ENCODE measurements around the gene PTPN18. TPM values are rescaled to one million over a fixed set of nuclear protein-coding genes. Genes with fewer than 3 reads are reported as not detected.
"Not testable (repeated sequence)": the region's sequence is repeated elsewhere in the genome, so short reads cannot be mapped to it uniquely, and the experiment has no call there.

PTPN18 gene
- total RNA-seq, 1 donor from 2014 or later, result 10.4 TPM

- H3K4me3 ChIP-seq (ENCODE audit: insufficient read depth, low read depth, low read length); H3K27me3 ChIP-seq (ENCODE audit: insufficient read depth, low read length); H3K36me3 Mint-ChIP-seq (ENCODE audit: low read depth, unreplicated experiment); H3K27ac ChIP-seq (ENCODE audit: low read depth, low read length); H3K4me3 Mint-ChIP-seq (ENCODE audit: unreplicated experiment); H3K4me2 ChIP-seq (ENCODE audit: low read length); H2AFZ ChIP-seq (ENCODE audit: low read depth, low read length); H3K9me3 ChIP-seq (ENCODE audit: insufficient read depth, low read depth, low read length); H4K20me1 ChIP-seq (ENCODE audit: insufficient read depth, low read length); H3K4me1 Mint-ChIP-seq (ENCODE audit: low read depth, unreplicated experiment); H3K79me2 ChIP-seq (ENCODE audit: insufficient read depth, low read length); DNase-seq (ENCODE audit: low read depth); H3K4me1 ChIP-seq (ENCODE audit: insufficient read depth, low read length); H3K27me3 Mint-ChIP-seq (ENCODE audit: low read depth, unreplicated experiment); FAIRE-seq; H3K27ac Mint-ChIP-seq (ENCODE audit: unreplicated experiment); H3K9ac ChIP-seq (ENCODE audit: low read length); H3K36me3 ChIP-seq (ENCODE audit: insufficient read depth, low read length); H3K9me3 Mint-ChIP-seq (ENCODE audit: unreplicated experiment): not testable (repeated sequence)
These were observed 60.8 kb downstream of the PTPN18 start for GRCh38 chr2:130416693-130417092.

DNA sequence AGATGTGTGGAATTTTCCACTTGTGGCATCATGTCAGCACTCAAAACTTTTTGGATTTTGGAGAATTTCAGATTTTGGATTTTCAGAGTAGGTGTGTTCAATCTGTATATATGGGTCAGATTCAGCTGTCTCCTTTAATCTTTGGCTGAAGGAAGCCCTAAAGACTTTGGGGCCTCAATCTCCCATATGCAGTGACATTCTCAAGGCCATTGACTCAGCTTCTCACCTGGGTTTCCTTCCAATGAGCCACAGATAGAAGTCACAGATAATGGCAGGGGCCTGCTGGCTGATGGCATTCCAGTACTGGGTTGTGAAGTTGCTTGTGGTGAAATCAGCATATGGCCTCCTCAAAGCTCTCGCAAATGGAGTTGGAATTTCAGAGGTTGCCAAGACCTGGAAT lies 63.0 kb downstream of the PTPN18 start:
- H3K4me3 Mint-ChIP-seq (ENCODE audit: unreplicated experiment); H4K20me1 ChIP-seq (ENCODE audit: insufficient read depth, low read length); H3K4me1 ChIP-seq (ENCODE audit: insufficient read depth, low read length); H3K4me3 ChIP-seq (ENCODE audit: insufficient read depth, low read depth, low read length); H3K27ac Mint-ChIP-seq (ENCODE audit: unreplicated experiment); H3K36me3 ChIP-seq (ENCODE audit: insufficient read depth, low read length); H3K4me2 ChIP-seq (ENCODE audit: low read length); DNase-seq (ENCODE audit: low read depth); H3K79me2 ChIP-seq (ENCODE audit: insufficient read depth, low read length); H3K27ac ChIP-seq (ENCODE audit: low read depth, low read length); H3K9me3 Mint-ChIP-seq (ENCODE audit: unreplicated experiment); H3K4me1 Mint-ChIP-seq (ENCODE audit: low read depth, unreplicated experiment); FAIRE-seq; H2AFZ ChIP-seq (ENCODE audit: low read depth, low read length); H3K36me3 Mint-ChIP-seq (ENCODE audit: low read depth, unreplicated experiment); H3K9ac ChIP-seq (ENCODE audit: low read length); H3K27me3 ChIP-seq (ENCODE audit: insufficient read depth, low read length); H3K9me3 ChIP-seq (ENCODE audit: insufficient read depth, low read depth, low read length); H3K27me3 Mint-ChIP-seq (ENCODE audit: low read depth, unreplicated experiment): not testable (repeated sequence)

Other genes starting within 250 kb of the PTPN18 start
- gene POTEF, start 226.8 kb upstream of the PTPN18 start, total RNA-seq, result 2.1 and 2.3 TPM in 2 replicates
- gene CCDC74B, start 210.9 kb upstream of the PTPN18 start, total RNA-seq, result 3.0 and 3.7 TPM in 2 replicates
- gene SMPD4, start 174.5 kb upstream of the PTPN18 start, total RNA-seq, result 60.1 and 66.3 TPM in 2 replicates
- gene MZT2B, start 173.8 kb upstream of the PTPN18 start, total RNA-seq, result 232 and 234 TPM in 2 replicates
- gene TUBA3E, start 157.6 kb upstream of the PTPN18 start, total RNA-seq, result not detected in 2 replicates
- 65.5 and 78.9 TPM in 2 replicates for gene IMP4, start 13.2 kb upstream of the PTPN18 start, total RNA-seq
- 0.32 and 0.50 TPM in 2 replicates for gene POTEI, start 153.3 kb downstream of the PTPN18 start, total RNA-seq
- not detected in 2 replicates for gene CFC1B, start 165.2 kb downstream of the PTPN18 start, total RNA-seq
- gene CFC1, start 243.5 kb downstream of the PTPN18 start, total RNA-seq, result not detected in 2 replicates

Data from astrocyte (in vitro differentiated cells and primary cell).